HG02642 (cell line): Measurements from ENCODE around the gene DARS1.

Experiments
- ATAC-seq: cut with Tn5 transposase; IDR thresholded peaks from one replicate; pipeline ENCODE4 v1.9.1; 2021; ENCODE audit warnings: mild to moderate bottlenecking; ENCODE audit not compliant: unreplicated experiment, poor library complexity

DARS1 gene

DNA sequence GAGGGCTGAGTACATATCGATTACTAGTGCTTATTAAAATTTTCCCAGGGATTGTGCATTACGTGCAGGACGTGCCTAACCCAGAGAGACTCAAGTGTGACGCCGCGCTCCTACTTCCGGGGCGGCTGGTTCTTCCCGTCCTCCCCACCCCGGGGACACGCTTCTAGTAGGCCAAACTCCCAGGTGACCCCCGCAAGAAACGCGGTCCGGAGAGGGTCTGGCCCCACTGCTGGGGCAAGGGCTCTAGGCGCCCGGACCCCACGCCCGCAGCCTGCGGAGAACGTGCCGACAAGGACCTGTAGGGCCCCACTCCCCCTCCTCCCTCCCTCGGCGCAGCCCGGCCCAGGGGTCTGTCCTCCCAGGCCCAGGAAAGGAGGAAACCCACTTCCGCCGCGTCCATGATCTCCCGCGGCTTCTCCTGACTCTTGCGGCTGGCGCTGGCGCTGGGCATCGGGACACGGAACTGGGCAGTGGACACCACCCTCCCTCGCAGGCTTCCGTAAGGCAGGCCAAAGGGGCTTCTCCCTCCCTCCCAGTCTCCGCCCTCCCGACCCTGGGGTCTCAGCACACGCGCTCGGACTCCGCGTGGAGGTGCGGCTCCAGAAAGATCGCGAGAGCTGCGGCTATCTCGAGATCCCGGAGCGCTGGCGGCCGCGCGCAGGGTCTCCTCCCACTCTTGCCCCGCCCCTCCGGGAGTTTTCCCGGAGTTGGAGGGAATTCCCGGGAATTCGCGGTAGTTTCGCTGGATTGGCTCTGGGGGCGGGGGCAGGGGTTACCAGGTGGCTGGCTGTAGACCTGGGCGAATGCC is at the start of gene DARS1:
DARS1 (minus strand) TSS at position 609 of the 808 bp plus-strand sequence; CDS start at position 451, 158 bp downstream.
- ATAC-seq, result peak; percentile 89

DNA sequence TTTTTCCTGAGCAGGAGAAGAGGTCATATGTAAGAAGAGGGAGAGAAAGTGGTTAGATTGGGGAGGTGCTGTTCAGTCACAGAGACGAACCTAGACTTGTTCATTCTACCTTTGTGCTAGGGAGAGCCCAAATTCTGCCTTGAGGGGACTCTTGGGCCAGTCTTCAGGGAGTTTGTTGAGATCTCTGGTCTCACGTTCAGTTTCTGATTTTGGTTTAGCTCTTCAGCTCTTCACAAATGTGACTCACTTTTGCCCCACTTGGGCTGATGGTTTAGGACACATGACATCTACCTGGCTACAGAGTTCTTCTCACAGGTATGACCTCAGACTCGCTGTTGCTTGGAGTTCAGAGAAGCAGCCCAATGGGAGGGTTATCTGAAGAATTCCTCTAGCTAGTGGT is 49.2 kb upstream of the DARS1 start:
- ATAC-seq, result no peak

DNA sequence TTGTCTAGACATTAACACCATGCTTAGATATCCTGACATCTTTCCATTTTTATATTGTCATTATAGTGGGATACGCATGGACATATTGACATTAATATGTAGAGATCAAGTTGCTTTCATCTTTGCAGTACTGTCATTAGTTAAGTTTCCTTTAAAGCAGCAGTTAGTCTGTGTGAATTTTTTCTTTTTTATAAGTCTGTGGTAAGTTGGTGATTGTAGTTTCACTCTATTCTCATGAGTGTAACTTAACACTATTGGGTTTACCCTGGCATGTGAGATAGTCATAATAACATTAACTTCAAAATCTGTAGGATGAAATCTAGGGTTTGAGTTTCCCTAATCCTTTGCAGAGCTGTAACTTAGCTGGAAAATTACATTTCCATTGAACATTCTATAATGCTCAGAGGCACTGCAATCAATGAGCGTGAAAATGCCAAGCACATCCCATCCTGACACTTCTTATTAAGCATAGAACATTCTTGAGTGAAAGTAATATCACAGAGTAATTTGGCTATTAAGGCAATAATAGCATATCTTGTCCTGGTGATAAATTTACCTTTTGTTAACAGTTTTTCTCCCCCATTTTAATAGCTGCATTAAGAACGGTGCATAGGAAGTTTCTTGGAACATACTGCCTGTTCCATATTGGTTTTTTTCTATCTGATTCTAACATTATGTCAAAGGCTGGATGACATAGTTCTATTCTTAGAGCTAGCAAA is 47.5 kb upstream of the DARS1 start:
- no peak for ATAC-seq

DNA sequence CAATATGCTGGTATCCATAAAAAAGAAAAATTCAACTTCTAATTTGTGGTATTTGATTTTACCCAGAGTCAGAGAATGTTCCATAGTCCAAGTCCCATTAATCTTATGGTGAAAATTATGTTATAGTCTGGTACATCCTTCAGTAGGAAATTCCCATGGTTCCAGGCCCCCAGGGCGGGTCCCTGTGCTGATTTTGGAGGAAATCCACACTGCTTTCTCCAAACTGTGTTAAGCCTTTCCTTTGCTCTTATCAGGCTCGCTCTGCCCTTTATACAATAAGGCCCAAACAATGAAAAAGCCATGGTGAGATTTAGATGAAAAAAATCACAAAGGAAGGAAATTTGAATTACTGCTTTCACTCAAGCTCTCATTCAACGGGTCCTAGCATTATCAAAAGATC is 46.8 kb upstream of the DARS1 start:
- ATAC-seq, result no peak

DNA sequence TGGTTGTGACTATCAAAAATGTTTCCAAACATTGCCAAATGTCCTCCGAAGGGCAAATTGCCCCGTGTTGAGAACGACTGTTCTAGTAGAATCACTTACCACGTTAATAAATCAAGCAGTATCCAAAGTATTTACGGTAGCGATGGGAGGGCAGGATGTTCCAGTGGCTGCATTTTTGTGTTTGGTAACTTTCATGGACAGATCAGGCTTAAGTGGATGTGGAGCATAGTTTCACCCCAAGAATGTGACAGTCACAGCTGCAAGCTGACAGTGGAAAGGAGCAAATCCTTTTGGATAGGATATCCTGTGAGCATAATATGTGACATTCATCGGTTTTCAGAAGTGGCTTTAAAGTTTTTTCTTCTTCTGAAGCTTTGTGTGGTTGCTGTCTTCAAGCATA is 46.3 kb upstream of the DARS1 start:
- ATAC-seq, result no peak

DNA sequence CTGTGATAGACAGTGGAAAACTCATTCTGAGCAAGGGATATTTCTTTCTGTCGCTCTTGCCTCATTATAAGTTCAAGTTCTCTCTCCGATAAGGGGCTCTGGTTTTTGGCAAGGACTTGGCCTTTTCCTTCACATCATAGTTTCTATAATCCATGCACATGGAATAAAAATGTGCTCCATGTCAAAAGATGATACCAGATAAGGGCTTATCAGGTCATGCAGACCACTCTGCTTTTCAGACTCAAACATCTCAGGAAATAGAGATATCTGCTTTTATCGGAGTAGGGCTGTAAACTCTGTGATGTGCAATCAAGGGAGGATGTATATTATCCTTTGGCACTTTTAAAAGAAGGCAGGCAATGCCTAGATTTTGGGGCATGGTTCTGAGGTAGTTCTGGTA is 45.0 kb upstream of the DARS1 start:
- no peak for ATAC-seq

DNA sequence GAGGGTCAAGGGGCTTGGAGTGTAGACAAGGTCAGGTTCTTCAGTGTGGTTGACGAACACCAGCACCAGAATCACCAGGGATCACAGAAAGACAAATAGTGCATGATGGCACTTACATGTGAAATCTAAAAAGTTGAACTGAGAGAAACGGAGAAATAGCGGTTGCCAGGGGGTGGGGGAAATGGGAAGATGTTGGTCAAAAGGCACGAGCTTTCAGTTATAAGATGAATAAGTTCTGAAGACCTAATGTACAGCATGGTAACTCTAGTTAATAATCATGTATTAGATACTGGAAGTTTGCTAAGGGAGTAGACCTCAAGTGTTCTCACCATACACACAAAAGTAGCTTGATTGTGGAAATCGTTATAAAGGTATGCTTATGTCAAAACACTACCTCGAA is 43.7 kb upstream of the DARS1 start:
- ATAC-seq, result peak; percentile 79

DNA sequence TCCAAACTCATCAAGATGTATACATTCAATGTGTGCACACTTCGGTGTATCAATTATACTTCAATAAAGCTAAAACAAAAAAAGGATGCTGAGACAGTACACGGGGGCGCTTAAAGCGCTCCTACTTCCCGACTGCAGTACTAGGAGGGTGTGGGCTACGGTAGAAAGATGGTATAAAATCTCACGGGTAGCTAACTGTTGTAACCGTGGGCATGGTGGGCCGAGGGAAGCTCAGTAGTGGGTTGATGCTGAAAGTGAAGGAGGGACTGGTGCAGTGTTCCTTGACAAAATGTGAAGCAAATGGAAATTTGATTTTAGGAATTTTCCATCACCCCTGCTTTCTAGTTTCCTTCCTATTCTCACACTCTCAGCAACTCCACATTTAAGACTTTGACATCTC is 42.6 kb upstream of the DARS1 start:
- ATAC-seq, result no peak

DNA sequence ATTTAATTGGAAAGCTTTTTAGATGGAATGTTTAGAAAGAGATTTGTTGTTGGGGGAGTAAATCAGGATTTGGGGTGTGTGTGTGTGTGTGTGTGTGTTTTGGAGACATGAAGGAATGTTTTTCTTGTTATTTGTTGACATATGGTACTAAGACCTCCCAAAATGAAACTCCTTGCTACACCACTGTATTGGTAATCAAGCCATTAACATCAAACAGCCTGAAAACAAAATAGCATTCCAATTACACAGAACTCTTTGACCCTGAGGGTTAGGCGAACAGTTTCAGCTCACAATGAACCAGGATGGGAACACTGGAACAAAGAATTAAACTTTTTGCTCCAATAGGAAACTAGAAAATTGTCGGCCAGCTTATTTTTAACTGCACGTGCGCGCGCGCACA is 41.7 kb upstream of the DARS1 start:
- no peak for ATAC-seq

DNA sequence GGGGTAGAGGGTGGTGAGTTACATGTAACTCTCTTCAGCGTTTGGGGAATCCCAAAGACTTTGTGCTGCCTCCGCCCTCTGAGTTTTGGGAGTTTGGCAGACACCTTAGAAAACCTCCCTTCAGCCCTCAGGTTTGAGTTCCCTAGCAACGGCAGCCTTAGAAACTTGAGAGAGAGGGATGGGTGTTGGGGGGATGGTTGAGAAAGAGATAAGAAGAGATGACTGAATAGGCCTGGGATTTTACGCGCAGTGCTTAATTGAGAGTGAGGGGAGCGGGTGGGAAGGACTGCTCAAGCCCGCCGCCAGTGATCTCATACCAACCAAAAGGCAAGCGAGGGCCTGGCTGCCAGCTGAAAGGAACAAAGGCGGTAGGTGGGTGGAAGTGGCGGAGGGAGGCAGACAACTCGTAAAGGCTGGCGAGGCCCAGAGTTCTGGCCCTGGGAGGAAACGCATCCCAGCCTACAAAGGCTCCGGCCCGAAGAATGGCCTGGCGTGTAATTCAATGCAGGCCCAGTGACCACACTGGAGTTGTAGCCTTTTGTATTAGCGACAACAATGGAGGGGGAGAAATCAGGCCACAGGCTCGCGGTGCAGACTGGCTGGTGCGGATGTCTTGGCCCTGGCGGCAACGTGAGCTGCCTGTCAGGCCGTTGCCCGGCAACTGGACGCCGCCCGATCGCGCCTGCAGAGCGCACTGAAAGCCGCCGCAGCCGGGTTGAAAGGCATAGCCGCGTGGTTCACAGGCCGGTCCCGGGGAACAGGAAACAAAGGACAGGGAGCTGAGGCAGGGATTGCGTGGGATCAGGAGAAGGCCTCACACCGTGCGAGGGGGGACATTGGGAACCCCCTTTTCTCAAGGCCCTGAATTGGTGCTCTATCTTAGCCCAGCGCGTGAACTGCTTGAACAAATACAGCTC is 39.9 kb upstream of the DARS1 start:
- peak; percentile 66 for ATAC-seq

DNA sequence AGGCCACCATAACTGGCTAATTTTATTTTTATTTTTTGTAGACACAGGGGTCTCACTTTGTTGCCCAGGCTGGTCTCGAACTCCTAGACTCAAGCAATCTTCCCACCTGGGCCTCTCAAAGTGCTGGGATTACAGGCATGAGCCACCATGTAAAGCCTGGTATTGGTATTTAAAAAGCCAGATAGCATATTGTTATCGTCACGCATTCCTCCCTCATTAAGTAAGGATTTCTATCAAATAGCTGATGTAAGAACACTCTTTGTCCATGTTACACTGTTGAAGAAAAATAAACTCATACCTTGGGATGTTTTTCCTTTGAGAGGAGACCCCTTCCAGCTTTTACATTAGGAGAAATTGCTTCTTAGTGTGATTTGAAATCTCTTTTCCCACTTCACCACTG is 39.2 kb upstream of the DARS1 start:
- no peak for ATAC-seq

DNA sequence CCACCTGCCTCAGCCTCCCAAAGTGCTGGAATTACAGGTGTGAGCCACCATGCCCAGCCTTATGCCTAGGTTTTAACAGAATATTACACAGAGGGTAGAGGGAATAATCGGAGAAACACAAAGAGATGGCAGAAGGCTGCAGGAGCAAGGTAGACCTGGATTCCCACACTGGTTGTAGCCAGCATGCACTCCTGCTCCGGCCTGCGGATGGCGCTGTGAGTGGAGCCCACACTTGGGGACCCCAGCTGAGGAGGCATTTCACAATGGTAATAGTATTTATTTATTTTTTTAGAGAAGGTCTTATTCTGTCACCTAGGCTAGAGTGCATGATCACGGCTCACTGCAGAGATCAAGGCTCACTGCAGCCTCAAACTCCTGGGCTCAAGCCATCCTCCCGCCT is 38.8 kb upstream of the DARS1 start:
- ATAC-seq, result no peak

DNA sequence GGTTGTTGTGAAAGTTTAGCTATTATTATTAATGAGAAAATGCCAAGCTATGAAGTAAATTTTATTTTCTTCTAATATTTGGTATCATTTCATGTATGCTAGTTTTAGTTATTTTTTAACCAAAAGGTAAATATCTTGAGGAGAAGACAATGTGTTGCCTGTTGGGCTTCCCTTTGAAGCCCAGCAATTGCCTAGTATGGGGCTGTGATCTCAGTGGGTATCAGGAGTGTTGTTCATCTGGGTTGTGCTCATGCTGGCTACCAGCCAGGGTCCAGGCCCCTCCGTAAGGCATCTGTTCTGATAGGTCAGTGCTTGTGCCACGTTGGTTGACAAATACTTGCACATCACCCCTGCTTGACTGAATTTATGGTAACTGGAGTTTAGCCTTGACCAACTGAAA is 38.0 kb upstream of the DARS1 start:
- ATAC-seq, result no peak

DNA sequence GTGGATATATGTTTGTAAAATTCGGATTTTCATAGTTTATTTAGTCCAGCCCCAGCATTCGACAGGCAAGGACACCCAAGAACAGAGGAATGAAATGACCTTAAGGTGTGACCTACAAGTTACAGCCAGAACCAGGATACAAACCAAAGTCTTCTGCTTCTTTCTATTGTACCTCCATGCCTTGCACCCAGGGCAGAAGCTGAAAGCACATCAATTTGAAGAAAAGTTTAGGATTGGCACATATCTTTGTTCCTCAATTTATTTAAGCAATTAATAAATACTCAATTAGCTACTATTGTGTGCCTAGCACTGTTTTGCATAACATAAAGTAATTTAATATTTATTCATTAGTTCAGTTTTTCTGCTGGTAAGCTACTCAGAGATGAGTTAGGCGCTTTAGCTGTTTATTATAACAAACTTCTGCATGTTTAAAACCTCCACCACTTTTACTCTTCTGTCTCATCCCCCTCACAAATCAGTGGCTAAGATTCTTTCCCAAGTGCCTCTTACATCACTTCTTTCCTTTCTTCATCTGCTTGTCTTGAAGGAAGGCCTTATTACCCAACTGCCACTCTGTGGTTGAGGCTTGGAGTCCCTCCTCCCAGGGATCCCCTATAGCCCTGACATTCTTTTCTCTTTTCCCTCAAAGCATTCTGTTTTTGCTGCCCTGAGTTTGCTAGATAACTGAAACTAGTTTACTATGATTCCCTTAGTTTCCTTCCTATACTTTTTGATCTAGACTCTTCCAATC is 37.1 kb upstream of the DARS1 start:
- ATAC-seq, result no peak

DNA sequence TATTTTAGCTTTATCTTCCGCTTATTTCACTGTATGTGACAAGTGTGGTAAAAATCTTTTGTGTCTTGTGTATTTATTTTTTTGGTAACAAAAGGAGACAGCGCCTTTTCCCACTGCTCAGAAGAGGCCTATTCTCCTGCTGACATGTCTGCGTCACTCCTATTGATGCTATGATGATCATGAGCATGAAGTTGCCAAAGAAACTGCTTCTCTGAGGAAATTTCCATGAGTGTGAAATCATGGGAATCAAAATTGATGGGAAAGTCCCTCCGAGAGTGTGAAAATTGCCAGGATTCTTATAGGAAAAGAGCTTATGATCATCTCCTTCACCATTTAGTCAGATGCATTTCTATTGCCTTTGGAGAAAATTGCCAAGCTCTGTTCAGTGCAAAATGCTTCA is 36.5 kb upstream of the DARS1 start:
- no peak for ATAC-seq

DNA sequence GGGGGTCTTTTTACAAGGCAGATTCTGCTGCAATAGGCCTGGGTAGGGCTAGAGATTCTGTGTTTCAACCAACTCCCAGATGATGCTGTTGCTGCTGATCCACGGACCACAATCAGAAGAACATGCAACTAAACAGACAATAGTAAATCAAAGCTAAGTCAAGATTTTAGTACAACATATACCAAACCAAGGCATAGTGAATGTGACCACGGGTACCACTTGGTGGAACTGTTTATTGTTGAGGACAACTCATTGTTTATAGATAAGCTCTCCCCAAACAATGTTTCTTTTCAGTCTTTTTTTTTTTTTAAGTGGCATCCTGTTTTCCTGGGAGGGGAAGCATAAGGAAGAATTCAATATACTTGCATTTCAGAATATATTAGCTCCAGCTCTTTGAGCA is 36.0 kb upstream of the DARS1 start:
- ATAC-seq, result no peak

DNA sequence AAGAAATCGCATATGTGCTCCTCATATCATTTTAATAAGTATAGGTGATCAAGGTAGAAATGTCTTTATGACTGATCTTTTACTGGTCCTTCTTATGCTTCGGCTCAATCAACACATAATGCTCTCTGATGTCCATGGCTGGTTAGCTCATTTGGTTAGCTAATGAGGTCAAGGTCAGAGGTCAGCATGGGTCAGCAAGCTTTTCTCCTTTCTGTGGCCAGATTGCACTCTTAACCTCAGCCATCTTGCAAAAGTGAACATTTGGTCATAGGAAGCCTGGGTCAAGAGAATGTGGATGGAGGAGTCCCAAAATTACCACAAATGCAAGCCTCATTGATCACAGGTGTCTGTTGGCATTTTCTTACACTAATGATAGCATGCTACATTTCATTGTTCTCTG is 35.4 kb upstream of the DARS1 start:
- no peak for ATAC-seq

DNA sequence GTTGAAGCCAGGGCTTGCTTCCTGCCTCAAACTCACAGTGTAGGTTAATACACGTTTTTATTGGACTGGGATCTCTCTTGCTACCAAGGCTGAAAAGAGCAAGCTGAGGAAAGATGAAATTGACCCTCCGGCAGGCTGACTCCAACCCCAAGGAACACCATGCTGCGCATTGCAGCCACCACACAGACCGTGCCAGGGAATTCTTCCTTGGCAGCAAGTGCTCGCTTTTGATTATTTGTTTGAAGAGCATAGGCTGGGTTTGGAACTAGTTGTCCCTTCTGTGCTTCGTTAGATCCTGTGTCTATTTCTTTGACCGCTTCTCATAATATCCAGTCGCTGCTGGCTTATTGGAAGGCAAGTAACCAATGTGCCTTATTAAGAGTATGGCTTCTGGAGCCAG is 34.4 kb upstream of the DARS1 start:
- ATAC-seq, result no peak

DNA sequence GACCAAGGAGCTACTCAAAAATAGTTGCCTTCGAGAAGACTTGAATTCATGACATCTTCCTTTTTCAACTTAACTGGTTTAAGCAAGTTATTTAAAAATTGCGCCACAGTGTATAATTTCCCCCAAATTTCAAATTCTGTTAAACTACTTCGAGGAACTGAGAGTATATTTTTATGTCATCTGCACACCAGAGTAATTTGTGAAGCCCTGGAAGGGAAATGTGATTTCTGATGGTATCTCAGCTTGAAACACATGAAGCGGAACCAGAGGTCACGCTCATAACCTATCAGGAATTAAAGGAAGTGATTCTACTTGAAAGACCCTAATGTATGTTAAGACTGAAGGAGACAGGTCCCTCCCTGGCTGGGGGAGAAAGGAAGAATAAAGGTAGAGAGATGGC is 33.9 kb upstream of the DARS1 start:
- ATAC-seq, result peak; percentile 67

DNA sequence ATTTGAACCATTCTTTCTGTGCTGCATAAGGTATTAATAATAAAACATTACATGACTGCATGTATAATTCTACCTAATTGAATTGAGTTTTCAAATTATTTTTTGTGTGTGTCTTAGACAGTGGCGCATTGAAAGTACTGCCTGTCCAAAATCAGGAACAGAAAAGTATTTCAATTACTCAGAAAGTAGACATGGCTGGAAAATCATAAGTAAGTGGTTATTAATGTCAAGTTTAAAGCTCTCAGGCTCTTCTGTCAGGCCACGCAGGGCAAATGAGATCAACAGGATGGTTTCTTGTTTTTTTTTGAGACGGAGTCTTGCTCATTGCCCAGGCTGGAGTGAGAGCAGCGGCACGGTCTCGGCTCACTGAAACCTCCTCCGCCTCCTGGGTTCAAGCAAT is 32.4 kb upstream of the DARS1 start:
- no peak for ATAC-seq
